Small intestine (tissue), 7 donors: ENCODE measurements around the gene ATP2C1. TPM values are rescaled to one million over a fixed set of nuclear protein-coding genes. Genes with fewer than 3 reads are reported as not detected.
"Not testable (repeated sequence)": the region's sequence is repeated elsewhere in the genome, so short reads cannot be mapped to it uniquely, and the experiment has no call there.

Source experiments
- DNase-seq, 2 donors: peaks; one replicate each; pipeline versions ENCODE4 v3.0.0 to v3.0.0-alpha.2; 2013
- FAIRE-seq: peaks from 2 replicates; lab custom pipeline; 2012; peaks lifted over from hg19 to GRCh38; lab: Jason Lieb, UNC
- H3K27ac ChIP-seq, 3 donors: one replicate each; pipeline ENCODE4 v1.5.1; 2013; ENCODE audit warnings: low read length in 2 of 3, mild to moderate bottlenecking in 2 of 3, control low read depth in 1 of 3, inconsistent platforms in 1 of 3, low read depth in 1 of 3, moderate library complexity in 1 of 3
- H3K27me3 ChIP-seq, 3 donors: one replicate each; pipeline ENCODE4 v1.6.1; 2013; ENCODE audit warnings: low read length in 3 of 3, inconsistent platforms in 1 of 3; ENCODE audit not compliant: control insufficient read depth in 3 of 3, insufficient read depth in 3 of 3
- H3K36me3 ChIP-seq, 3 donors: one replicate each; pipeline ENCODE4 v1.6.1; 2013; ENCODE audit warnings: low read length in 3 of 3, inconsistent platforms in 1 of 3, low read depth in 1 of 3, mild to moderate bottlenecking in 1 of 3, moderate library complexity in 1 of 3; ENCODE audit not compliant: control insufficient read depth in 3 of 3, insufficient read depth in 2 of 3
- H3K4me1 ChIP-seq, 3 donors: one replicate each; pipeline ENCODE4 v1.6.1; 2013; ENCODE audit warnings: low read length in 2 of 3, inconsistent platforms in 1 of 3, low read depth in 1 of 3, mild to moderate bottlenecking in 1 of 3, moderate library complexity in 1 of 3; ENCODE audit not compliant: control insufficient read depth in 3 of 3, insufficient read depth in 2 of 3
- H3K4me3 ChIP-seq, 3 donors: one replicate each; pipeline ENCODE4 v1.5.1; 2013; ENCODE audit warnings: low read length in 3 of 3, control low read depth in 1 of 3, inconsistent platforms in 1 of 3, low read depth in 1 of 3, mild to moderate bottlenecking in 1 of 3, moderate library complexity in 1 of 3
- H3K9me3 ChIP-seq, 2 donors: one replicate each; pipeline ENCODE4 v1.6.1; 2013; ENCODE audit warnings: low read depth in 1 of 2, low read length in 1 of 2; ENCODE audit not compliant: control insufficient read depth in 2 of 2, insufficient read depth in 1 of 2
- WGBS, 3 donors: extraction: QIAGEN DNeasy Blood & Tissue Kit; methylation state at CpG; one replicate each; pipeline ENCODE4 v1.1.7; 2013; 5-methylcytosine and 5-hydroxymethylcytosine counted together
- polyA plus RNA-seq, 4 donors: library from polyadenylated mRNA; stranded (reverse) in 3 of 4; unstranded in 1 of 4; fragments of 200-250 nt in 3 of 4; fragments of 120-200 nt in 1 of 4; gene quantifications; one replicate each; pipeline versions ENCODE4 v1.2.1 to v1.2.3, GENCODE V29; 2013
- donor health status: healthy with polysubstance abuse.
- donor health status: control.
- donor health status: control.
- donor health status: Bipolar disorder and iron deficiency.
- donor health status: healthy.

ATP2C1 gene
- polyA plus RNA-seq, 4 donors: 6.2 to 62.2 (median 31.4) TPM

- DNase-seq: no peak
- H3K27ac ChIP-seq: no peak overlapping the region
- H3K4me1 ChIP-seq: no peaks in the 10 kb centered on the region
- no peaks in the 10 kb centered on the region for H3K36me3 ChIP-seq
- WGBS, 3 donors: 44 to 79% (median 54%) methylated on average over 1 of the region's 1 CpG
- H3K4me3 ChIP-seq: no peak overlapping the region
- H3K27me3 ChIP-seq: no peaks in the 10 kb centered on the region
- H3K9me3 ChIP-seq: no peaks in the 10 kb centered on the region
- FAIRE-seq: no peak
Measured at GRCh38 chr3:131036200-131036816, 142.4 kb downstream of the ATP2C1 start.

DNA sequence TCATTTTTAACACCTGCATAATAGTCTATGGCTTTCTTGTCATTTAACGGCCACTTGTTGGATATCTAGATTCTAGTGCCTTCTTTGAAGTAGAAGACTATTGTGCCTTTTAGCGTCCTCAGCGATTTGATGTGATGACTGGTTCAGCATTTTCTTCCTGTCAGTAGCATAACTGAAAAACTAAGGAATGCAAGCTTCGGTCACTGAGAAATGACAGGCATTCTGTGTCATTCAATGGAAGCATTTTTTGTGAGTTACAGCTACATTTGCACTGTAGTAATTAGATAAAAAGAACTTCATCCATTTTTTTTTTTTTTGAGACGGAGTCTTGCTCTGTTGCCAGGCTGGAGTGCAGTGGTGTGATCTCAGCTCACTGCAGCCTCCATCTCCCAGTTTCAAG is 143.1 kb downstream of the ATP2C1 start:
- H3K27me3 ChIP-seq: no peaks in the 10 kb centered on the region
- H3K4me3 ChIP-seq: no peak overlapping the region
- H3K4me1 ChIP-seq: no peaks in the 10 kb centered on the region
- no peak for DNase-seq
- no peak overlapping the region for H3K27ac ChIP-seq
- FAIRE-seq: no peak
- WGBS, 3 donors: 93 to 96% (median 95%) methylated on average over 5 of the region's 5 CpGs
- peaks cover 0 to 4% of the 10 kb centered on the region in 2 donors for H3K9me3 ChIP-seq
- peaks cover 0 to 3% (median 0%) of the 10 kb centered on the region in 3 donors for H3K36me3 ChIP-seq

DNA sequence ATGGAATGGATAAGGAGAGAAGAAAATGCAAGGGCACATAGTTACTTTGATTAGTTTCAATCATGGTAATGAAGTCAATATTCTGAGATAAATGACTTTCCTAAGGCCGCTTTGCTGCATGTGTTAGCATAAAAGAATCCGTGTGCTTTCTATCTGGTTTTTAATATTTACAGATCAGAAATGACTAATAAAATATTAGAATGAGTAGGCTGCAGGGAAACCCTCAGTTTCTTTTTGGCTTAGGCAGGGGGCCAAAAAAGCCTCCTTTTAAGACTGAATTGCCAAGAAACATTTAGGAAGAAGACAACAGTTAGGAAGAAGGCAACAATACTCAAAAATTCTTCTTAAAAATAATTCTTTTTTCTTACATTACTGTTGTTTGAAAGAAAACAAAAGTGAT is 144.4 kb downstream of the ATP2C1 start:
- no peak overlapping the region for H3K27ac ChIP-seq
- peaks cover 0 to 6% (median 0%) of the 10 kb centered on the region in 3 donors for H3K36me3 ChIP-seq
- H3K4me3 ChIP-seq: no peak overlapping the region
- WGBS, 3 donors: 54 to 81% (median 67%) methylated on average over 2 of the region's 2 CpGs
- no peaks in the 10 kb centered on the region for H3K4me1 ChIP-seq
- DNase-seq: no peak
- peaks cover 0 to 13% of the 10 kb centered on the region in 2 donors for H3K9me3 ChIP-seq
- no peaks in the 10 kb centered on the region for H3K27me3 ChIP-seq
- no peak for FAIRE-seq

DNA sequence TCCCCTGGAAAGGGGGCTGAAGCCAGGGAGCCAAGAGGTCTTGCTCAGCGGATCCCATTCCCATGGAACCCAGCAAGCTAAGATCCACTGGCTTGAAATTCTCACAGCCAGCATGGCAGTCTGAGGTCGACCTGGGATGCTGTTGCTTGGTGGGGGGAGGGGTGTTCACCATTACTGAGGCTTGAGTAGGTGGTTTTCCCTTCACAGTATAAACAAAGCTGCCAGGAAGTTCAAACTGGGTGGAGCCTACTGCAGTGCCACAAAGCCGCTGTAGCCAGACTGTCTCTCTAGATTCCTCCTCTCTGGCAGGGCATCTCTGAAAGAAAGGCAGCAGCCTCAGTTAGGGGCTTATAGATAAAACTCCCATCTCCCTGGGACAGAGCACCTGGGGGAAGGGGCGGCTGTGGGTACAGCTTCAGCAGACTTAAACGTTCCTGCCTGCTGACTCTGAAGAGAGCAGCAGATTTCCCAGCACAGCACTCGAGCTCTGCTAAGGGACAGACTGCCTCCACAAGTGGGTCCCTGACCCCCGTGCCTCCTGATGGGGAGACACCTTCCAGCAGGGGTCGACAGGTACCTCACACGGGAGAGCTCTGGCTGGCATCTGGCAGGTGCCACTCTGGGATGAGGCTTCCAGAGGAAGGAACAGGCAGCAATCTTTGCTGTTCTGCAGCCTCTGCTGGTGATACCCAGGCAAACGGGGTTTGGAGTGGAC is 148.5 kb downstream of the ATP2C1 start:
- not testable (repeated sequence) for FAIRE-seq, DNase-seq, H3K27me3 ChIP-seq, H3K27ac ChIP-seq, H3K4me3 ChIP-seq, H3K4me1 ChIP-seq, H3K36me3 ChIP-seq
- H3K9me3 ChIP-seq: peaks cover 0 to 15% of the 10 kb centered on the region in 2 donors
- whole genome bisulfite sequencing, 3 donors: 79 to 86% (median 81%) methylated on average over 10 of the region's 10 CpGs

DNA sequence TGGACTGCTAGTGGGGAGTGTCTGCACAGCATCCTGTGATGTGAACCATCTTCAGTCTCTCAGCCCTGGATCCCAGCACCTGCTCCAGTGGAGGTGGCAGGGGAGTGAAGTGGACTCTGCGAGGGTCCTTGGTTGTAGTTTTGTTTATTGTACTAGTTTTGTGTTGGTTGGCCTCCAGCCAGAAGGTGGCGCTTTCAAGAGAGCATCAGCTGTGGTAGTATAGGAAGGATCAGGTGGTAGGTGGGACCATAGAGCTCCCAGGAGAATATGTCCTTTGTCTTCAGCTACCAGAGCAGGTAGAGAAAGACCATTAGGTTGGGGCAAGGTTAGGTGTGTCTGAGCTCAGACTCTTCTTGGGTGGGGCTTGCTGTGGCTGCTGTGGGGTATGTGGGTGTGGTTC is 153.7 kb downstream of the ATP2C1 start:
- Histone ChIP-seq H3K27ac (no peak overlapping the region), H3K9me3 (peaks cover 0 to 7% of the 10 kb centered on the region in 2 donors), H3K4me1 (no peaks in the 10 kb centered on the region), H3K36me3 (peaks cover 0 to 4% (median 0%) of the 10 kb centered on the region in 3 donors), H3K4me3 (no peak overlapping the region), H3K27me3 (no peaks in the 10 kb centered on the region)
- no peak for FAIRE-seq
- no peak for DNase-seq
- 95 to 100% (median 98%) methylated on average over 2 of the region's 2 CpGs for WGBS, 3 donors

GRCh38 chr3:131048030-131048429 is 154.1 kb downstream of the ATP2C1 start:
- 86 to 88% (median 87%) methylated on average over 7 of the region's 7 CpGs for WGBS, 3 donors

DNA sequence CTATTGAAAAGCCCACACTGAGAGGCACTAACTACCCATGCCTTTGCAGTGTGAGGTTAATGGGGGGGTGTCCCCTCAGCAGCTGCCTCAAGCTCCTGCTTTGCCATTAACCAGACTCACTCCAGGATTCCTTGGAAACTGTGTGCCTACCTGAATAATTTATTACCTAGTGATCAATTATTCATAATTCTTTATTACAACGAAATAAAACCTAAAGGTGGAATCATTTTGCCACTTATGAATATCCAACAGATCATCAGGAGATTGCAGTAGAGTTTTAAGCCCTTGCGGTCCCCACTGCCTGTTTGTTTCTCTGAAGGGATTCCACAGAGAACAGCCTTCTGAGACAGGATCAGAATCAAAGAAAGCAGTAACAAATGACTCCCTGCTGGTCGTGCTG is 156.1 kb downstream of the ATP2C1 start:
- Histone ChIP-seq H3K4me1 (no peaks in the 10 kb centered on the region), H3K4me3 (no peak overlapping the region), H3K9me3 (peaks cover 0 to 4% of the 10 kb centered on the region in 2 donors), H3K27me3 (no peaks in the 10 kb centered on the region), H3K36me3 (peaks cover 0 to 4% (median 0%) of the 10 kb centered on the region in 3 donors), H3K27ac (no peak overlapping the region)
- DNase-seq (no peak), FAIRE-seq (no peak)
- WGBS, 3 donors: 70 to 82% (median 77%) methylated on average over 3 of the region's 3 CpGs

More at GRCh38 chr3:131048030-131048429, 154.1 kb downstream of the ATP2C1 start:
- H3K27ac ChIP-seq: no peak overlapping the region
- peaks cover 0 to 4% of the 10 kb centered on the region in 2 donors for H3K9me3 ChIP-seq
- no peaks in the 10 kb centered on the region for H3K27me3 ChIP-seq
- DNase-seq: no peak
- no peak overlapping the region for H3K4me3 ChIP-seq
- H3K36me3 ChIP-seq: peaks cover 0 to 4% (median 0%) of the 10 kb centered on the region in 3 donors
- no peak for FAIRE-seq
- no peaks in the 10 kb centered on the region for H3K4me1 ChIP-seq

DNA sequence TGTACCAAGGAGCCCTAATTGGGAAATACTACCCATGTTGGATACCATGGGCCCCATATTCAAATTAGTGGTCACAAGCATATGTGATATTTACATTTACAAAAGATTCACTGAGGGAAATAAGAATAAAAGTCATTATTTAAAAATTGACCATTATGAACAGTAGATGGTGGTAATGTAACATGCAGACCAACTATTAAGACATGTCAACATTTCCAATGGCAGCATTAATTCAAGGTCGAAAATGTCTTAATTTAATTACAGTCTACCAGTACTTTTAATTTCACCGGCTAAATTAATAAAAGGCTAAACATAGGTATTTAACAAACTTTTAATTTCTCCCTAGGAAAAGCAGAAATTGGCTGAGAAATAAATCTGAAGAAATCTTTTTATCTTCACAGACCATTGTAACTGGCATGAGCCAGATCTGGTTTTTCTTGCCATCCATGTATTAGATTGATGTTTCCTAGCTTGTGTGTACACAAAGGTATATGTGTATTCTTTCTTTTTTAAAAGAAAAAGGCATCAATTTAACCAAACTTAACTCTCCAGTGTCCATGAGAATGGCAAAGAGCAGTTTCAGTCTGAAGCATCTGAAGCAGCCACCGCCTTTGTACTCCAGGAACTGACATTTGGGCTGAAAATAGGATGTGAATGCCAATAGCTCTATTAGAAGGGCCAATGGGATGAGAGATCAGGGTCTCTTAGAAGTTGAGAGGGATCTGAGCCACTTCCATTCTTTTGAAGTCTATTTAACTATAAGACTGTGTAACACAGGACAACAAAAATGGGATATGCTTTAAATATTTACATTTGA is 159.4 kb downstream of the ATP2C1 start:
- H3K27ac ChIP-seq: no peak overlapping the region
- H3K4me3 ChIP-seq: no peak overlapping the region
- 87 to 91% (median 90%) methylated on average over 3 of the region's 3 CpGs for WGBS, 3 donors
- H3K4me1 ChIP-seq: no peaks in the 10 kb centered on the region
- DNase-seq (no peak), FAIRE-seq (no peak)
- no peaks in the 10 kb centered on the region for H3K27me3 ChIP-seq
- H3K9me3 ChIP-seq: no peaks in the 10 kb centered on the region
- H3K36me3 ChIP-seq: peaks cover 0 to 2% (median 0%) of the 10 kb centered on the region in 3 donors
